Measurements from ENCODE around the gene ZNF350.
"Not testable (repeated sequence)": the region's sequence is repeated elsewhere in the genome, so short reads cannot be mapped to it uniquely, and the experiment has no call there.

ZNF350 gene

GRCh38 chr19:51971624-51972023 is 15.0 kb downstream of the ZNF350 start:
- no peak for DNase-seq (ENCODE audit: low spot score)

GRCh38 chr19:51970718-51971117 is 15.9 kb downstream of the ZNF350 start:
- DNase-seq (ENCODE audit: low spot score) = no peak

- DNase-seq (ENCODE audit: low spot score) = no peak
Observed at GRCh38 chr19:51965583-51965982, 21.1 kb downstream of the ZNF350 start.

GRCh38 chr19:51960621-51961233 is 25.9 kb downstream of the ZNF350 start:
- peak; percentile 19 for DNase-seq (ENCODE audit: low spot score)

GRCh38 chr19:51959791-51960190 is 26.8 kb downstream of the ZNF350 start:
- no peak for DNase-seq (ENCODE audit: low spot score)

- not testable (repeated sequence) for DNase-seq (ENCODE audit: low spot score)
Observed at GRCh38 chr19:51957846-51958245, 28.8 kb downstream of the ZNF350 start.

- DNase-seq (ENCODE audit: low spot score) = no peak
Observed at GRCh38 chr19:51948975-51949374, 37.7 kb downstream of the ZNF350 start.

- DNase-seq (ENCODE audit: low spot score) = no peak
Observed at GRCh38 chr19:51946602-51947001, 40.0 kb downstream of the ZNF350 start.

GRCh38 chr19:51944798-51945552 is 41.7 kb downstream of the ZNF350 start:
- no peak for DNase-seq (ENCODE audit: low spot score)

GRCh38 chr19:51938936-51939335 is 47.7 kb downstream of the ZNF350 start:
- DNase-seq (ENCODE audit: low spot score) = no peak

GRCh38 chr19:51931921-51932320 is 54.7 kb downstream of the ZNF350 start:
- DNase-seq (ENCODE audit: low spot score) = no peak

- no peak for DNase-seq (ENCODE audit: low spot score)
Observed at GRCh38 chr19:51927859-51928258, 58.8 kb downstream of the ZNF350 start.

GRCh38 chr19:51926784-51927741 is 59.6 kb downstream of the ZNF350 start, which contains the start of gene ZNF613:
Gene ZNF613, plus strand, starts transcription at chr19:51927472. Its CDS starts 8,749 bp downstream, at chr19:51936221.
- peak; percentile 95 for DNase-seq (ENCODE audit: low spot score)

GRCh38 chr19:51926426-51926783 is 60.2 kb downstream of the ZNF350 start:
- DNase-seq (ENCODE audit: low spot score) = no peak

GRCh38 chr19:51921949-51922348 is 64.7 kb downstream of the ZNF350 start:
- DNase-seq (ENCODE audit: low spot score) = no peak

GRCh38 chr19:51919606-51920005 is 67.0 kb downstream of the ZNF350 start:
- no peak for DNase-seq (ENCODE audit: low spot score)

- DNase-seq (ENCODE audit: low spot score) = no peak
Observed at GRCh38 chr19:51916167-51916566, 70.5 kb downstream of the ZNF350 start.

- no peak for DNase-seq (ENCODE audit: low spot score)
Observed at GRCh38 chr19:51915324-51915867, 71.2 kb downstream of the ZNF350 start.

All from kidney tubule cell (primary cell).